ENCODE results near the gene AGPAT2. TPM values are rescaled to one million over a fixed set of nuclear protein-coding genes. Genes with fewer than 3 reads are reported as not detected.
A peak's percentile ranks its signal among the peaks of the same experiment; 100 is the strongest.

AGPAT2 gene
- polyA plus RNA-seq, 1 of the 3 experiments (the other 2 are of a cell fraction), result 46.8 TPM

DNA sequence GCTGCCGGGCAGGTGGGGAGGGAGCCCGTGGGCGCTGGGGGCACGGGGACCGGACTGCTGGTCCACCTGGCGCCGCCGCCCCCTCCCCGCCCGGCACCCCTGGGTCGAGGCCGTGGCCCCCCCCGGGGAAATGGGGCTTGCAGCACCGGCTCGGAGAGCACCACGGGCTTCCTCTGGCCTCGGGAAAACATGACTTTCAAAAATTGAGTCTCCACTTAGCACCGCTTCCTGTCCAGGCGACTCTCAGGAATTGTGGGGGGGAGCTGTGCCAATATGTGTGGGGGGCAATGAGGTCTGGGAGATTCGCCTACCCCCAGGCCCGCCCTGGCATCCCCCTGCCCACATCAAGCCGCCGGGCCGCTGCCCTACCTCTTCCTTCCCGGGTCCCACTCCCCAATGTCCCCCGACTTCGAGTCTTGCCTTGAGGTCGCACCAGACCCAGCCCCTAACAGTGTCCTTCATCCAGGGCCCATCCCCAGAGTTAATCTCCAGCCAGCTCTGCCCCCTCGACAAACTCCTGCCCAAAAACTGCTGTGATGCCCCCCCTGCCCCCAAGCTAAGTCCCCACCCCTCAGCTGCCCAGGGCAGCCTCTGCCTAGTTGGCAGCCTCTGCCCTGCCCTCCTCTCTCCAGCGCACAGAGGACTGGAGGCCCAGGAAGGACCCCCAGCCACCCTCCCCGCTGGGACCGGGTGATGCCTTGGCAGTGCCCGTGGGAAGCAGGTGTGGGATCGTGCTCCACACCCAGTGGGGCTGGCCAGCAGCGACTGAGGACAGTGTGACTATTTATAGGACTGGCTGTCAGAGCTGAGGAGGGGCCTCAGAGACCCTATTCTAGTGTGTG, 20.7 kb downstream of the AGPAT2 start:
- Histone ChIP-seq H3K9ac (no peak overlapping the region), H3K27ac (ENCODE audit: low read depth in 2 of 2, low read length in 1 of 2) (no peak overlapping the region; a peak in 1 of 4 replicates), H2AFZ (ENCODE audit: low read depth) (no peak overlapping the region), H3F3A (replicated peaks; ENCODE audit: insufficient read depth) (no peaks in the 10 kb centered on the region), H4K20me1 (ENCODE audit: insufficient read depth) (no peaks in the 10 kb centered on the region), H3K36me3 (replicated peaks in 1 of 2; ENCODE audit: control insufficient read depth in 1 of 2, insufficient read depth in 2 of 2, low read length in 1 of 2) (no peaks in the 10 kb centered on the region), H3K4me2 (peak overlapping the region; percentile 66), H3K9me3 (no peaks in the 10 kb centered on the region), H3K27me3 (ENCODE audit: insufficient read depth) (no peaks in the 10 kb centered on the region), H3K79me2 (ENCODE audit: insufficient read depth) (no peaks in the 10 kb centered on the region), H3K9me2 (no peaks in the 10 kb centered on the region), H3K4me1 (ENCODE audit: control insufficient read depth in 1 of 2, insufficient read depth in 2 of 2, low read depth in 1 of 2, low read length in 1 of 2) (peaks cover 0 to 24% of the 10 kb centered on the region in 2 experiments; a peak in 1 of 4 replicates), H3K4me3 (ENCODE audit: low read depth in 2 of 2, low read length in 1 of 2) (peak overlapping the region; percentile 39 to 56)
- POLR2A ChIA-PET, result no interaction called here
- TF ChIP-seq JUND (IDR thresholded peaks at IDR 0.05), result no peak
- TF ChIP-seq, protein P1, sequence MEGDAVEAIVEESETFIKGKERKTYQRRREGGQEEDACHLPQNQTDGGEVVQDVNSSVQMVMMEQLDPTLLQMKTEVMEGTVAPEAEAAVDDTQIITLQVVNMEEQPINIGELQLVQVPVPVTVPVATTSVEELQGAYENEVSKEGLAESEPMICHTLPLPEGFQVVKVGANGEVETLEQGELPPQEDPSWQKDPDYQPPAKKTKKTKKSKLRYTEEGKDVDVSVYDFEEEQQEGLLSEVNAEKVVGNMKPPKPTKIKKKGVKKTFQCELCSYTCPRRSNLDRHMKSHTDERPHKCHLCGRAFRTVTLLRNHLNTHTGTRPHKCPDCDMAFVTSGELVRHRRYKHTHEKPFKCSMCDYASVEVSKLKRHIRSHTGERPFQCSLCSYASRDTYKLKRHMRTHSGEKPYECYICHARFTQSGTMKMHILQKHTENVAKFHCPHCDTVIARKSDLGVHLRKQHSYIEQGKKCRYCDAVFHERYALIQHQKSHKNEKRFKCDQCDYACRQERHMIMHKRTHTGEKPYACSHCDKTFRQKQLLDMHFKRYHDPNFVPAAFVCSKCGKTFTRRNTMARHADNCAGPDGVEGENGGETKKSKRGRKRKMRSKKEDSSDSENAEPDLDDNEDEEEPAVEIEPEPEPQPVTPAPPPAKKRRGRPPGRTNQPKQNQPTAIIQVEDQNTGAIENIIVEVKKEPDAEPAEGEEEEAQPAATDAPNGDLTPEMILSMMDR (IDR thresholded peaks at IDR 0.05), result no peak
- no peak for TF ChIP-seq RAD21 (IDR thresholded peaks at IDR 0.05; ENCODE audit: low read length)
- TF ChIP-seq, protein P2, sequence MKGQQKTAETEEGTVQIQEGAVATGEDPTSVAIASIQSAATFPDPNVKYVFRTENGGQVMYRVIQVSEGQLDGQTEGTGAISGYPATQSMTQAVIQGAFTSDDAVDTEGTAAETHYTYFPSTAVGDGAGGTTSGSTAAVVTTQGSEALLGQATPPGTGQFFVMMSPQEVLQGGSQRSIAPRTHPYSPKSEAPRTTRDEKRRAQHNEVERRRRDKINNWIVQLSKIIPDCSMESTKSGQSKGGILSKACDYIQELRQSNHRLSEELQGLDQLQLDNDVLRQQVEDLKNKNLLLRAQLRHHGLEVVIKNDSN (IDR thresholded peaks at IDR 0.05; ENCODE audit: borderline replicate concordance, low read depth), result no peak
- TF ChIP-seq TEAD4 (IDR thresholded peaks at IDR 0.05; ENCODE audit: borderline replicate concordance, insufficient read depth), result no peak
- TF ChIP-seq, protein P3, sequence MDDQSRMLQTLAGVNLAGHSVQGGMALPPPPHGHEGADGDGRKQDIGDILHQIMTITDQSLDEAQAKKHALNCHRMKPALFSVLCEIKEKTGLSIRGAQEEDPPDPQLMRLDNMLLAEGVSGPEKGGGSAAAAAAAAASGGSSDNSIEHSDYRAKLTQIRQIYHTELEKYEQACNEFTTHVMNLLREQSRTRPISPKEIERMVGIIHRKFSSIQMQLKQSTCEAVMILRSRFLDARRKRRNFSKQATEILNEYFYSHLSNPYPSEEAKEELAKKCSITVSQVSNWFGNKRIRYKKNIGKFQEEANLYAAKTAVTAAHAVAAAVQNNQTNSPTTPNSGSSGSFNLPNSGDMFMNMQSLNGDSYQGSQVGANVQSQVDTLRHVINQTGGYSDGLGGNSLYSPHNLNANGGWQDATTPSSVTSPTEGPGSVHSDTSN (IDR thresholded peaks at IDR 0.05), result no peak
- TF ChIP-seq ELF1 (IDR thresholded peaks at IDR 0.05), result no peak
- no peak for TF ChIP-seq CHD2 (IDR thresholded peaks at IDR 0.05; ENCODE audit: low read length, partially characterized antibody)
- no peak for TF ChIP-seq MEF2A (IDR thresholded peaks at IDR 0.05; ENCODE audit: borderline replicate concordance, low read depth)
- TF ChIP-seq MXI1 (IDR thresholded peaks at IDR 0.05; ENCODE audit: low read depth, low read length), result no peak
- TF ChIP-seq SMC3 (IDR thresholded peaks at IDR 0.05; ENCODE audit: low read depth, low read length), result no peak
- TF ChIP-seq SIN3A (IDR thresholded peaks at IDR 0.05; ENCODE audit: borderline replicate concordance, low read depth, low read length), result no peak
- TF ChIP-seq, protein P4, sequence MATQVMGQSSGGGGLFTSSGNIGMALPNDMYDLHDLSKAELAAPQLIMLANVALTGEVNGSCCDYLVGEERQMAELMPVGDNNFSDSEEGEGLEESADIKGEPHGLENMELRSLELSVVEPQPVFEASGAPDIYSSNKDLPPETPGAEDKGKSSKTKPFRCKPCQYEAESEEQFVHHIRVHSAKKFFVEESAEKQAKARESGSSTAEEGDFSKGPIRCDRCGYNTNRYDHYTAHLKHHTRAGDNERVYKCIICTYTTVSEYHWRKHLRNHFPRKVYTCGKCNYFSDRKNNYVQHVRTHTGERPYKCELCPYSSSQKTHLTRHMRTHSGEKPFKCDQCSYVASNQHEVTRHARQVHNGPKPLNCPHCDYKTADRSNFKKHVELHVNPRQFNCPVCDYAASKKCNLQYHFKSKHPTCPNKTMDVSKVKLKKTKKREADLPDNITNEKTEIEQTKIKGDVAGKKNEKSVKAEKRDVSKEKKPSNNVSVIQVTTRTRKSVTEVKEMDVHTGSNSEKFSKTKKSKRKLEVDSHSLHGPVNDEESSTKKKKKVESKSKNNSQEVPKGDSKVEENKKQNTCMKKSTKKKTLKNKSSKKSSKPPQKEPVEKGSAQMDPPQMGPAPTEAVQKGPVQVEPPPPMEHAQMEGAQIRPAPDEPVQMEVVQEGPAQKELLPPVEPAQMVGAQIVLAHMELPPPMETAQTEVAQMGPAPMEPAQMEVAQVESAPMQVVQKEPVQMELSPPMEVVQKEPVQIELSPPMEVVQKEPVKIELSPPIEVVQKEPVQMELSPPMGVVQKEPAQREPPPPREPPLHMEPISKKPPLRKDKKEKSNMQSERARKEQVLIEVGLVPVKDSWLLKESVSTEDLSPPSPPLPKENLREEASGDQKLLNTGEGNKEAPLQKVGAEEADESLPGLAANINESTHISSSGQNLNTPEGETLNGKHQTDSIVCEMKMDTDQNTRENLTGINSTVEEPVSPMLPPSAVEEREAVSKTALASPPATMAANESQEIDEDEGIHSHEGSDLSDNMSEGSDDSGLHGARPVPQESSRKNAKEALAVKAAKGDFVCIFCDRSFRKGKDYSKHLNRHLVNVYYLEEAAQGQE (IDR thresholded peaks at IDR 0.05; ENCODE audit: low read depth, low read length), result no peak
- no peak for TF ChIP-seq EP300 (IDR thresholded peaks at IDR 0.05; ENCODE audit: borderline replicate concordance in 1 of 2, low read depth in 1 of 2, low read length in 1 of 2)
- TF ChIP-seq RXRA (IDR thresholded peaks at IDR 0.05; ENCODE audit: borderline replicate concordance, low read depth), result no peak
- TF ChIP-seq FOXJ3 (CRISPR knock-in tag; IDR thresholded peaks at IDR 0.05), result no peak
- no peak for TF ChIP-seq GATA2 (CRISPR knock-in tag; IDR thresholded peaks at IDR 0.05)
- TF ChIP-seq FOXM1 (IDR thresholded peaks at IDR 0.05; ENCODE audit: low read depth), result no peak
- TF ChIP-seq RFX5 (IDR thresholded peaks at IDR 0.05; ENCODE audit: low read length), result no peak
- no peak for TF ChIP-seq NRF1 (IDR thresholded peaks at IDR 0.05; ENCODE audit: low read depth, low read length)
- CTCF ChIA-PET, result interaction anchor here (0.8 to 3.6 kb wide), 14 partner anchors 9 to 181 kb away, joined by 3 to 19 read pairs (median 4); no protein-coding TSS in a partner anchor
- DNase-seq, result no peak
- WGBS (ENCODE audit: low lambda C conversion rate), result 78% methylated on average over 10 of the region's 35 CpGs
